Measurements from ENCODE around the gene SRGN. TPM values are rescaled to one million over a fixed set of nuclear protein-coding genes. Genes with fewer than 3 reads are reported as not detected.

SRGN gene
- total and polyA plus RNA-seq, 2 of the 13 experiments (the other 11 are each of a cell fraction or from before 2014, with no cell fraction given): 0.09 TPM; not detected in 1

- TF ChIP-seq ZFX (CRISPR knock-in tag; IDR thresholded peaks at IDR 0.05; ENCODE audit: low read depth): no peak
- TF ChIP-seq ZNF33A (CRISPR knock-in tag; IDR thresholded peaks at IDR 0.05; ENCODE audit: borderline replicate concordance): no peak
- no peak for TF ChIP-seq ARNT2 (CRISPR knock-in tag; IDR thresholded peaks at IDR 0.05; ENCODE audit: low read depth)
- TF ChIP-seq REPIN1 (CRISPR knock-in tag; IDR thresholded peaks at IDR 0.05; ENCODE audit: borderline replicate concordance, low read depth): no peak
- no peak for TF ChIP-seq PITX1 (CRISPR knock-in tag; IDR thresholded peaks at IDR 0.05)
Observed at GRCh38 chr10:69091143-69091651, 3.3 kb downstream of the SRGN start (continued).

GRCh38 chr10:69092959-69093850 lies 5.3 kb downstream of the SRGN start:
- no peaks in the 10 kb centered on the region for H3K79me2 ChIP-seq (ENCODE audit: insufficient read depth, low read length)
- ATAC-seq (peak; percentile 90), FAIRE-seq (peak; percentile 68), DNase-seq (ENCODE audit: low spot score) (peak; percentile 79)
- H3K9me3 ChIP-seq (ENCODE audit: low read length): no peaks in the 10 kb centered on the region
- in situ Hi-C loops (cut with HindIII; ENCODE audit: extremely low pct_ligation_motif_present, low pct_unique_long_range_greater_than_20kb): loop anchor here (5.0 kb wide), 1 partner anchor 86 kb away; no protein-coding TSS in a partner anchor
- no peaks in the 10 kb centered on the region for H4K20me1 ChIP-seq (ENCODE audit: insufficient read depth, low read length)
- H2AFZ ChIP-seq (ENCODE audit: low read length): no peak overlapping the region
- no peaks in the 10 kb centered on the region for H3K36me3 ChIP-seq (replicated peaks in 1 of 2; ENCODE audit: control insufficient read depth in 1 of 2, insufficient read depth in 2 of 2, low read length in 2 of 2)
- BruUV-seq (replicated peaks): no TSS peak
- 24% methylated on average over 17 of the region's 17 CpGs for WGBS (ENCODE audit: low lambda C conversion rate)
- ChIA-PET CTCF (ENCODE audit: low intra/inter-chr PET ratio, low total read pairs) (interaction anchor here (1.5 to 2.3 kb wide), 2 partner anchors 88 to 105 kb away, joined by 4 to 18 read pairs; partner anchors contain the start of gene KIFBP), POLR2A (no interaction called here)
- 0 out of 2 replicates have a peak, but pooled peaks cover 9% of the 10 kb centered on the region for H3K4me1 ChIP-seq (ENCODE audit: insufficient read depth, low read length)
- peak overlapping the region; percentile 11; the same call in 1 of the 2 replicates for H3K4me2 ChIP-seq (ENCODE audit: low read depth, low read length)
- intact Hi-C loops (cut with micrococcal nuclease; ENCODE audit: unreplicated experiment): loop anchor here (1.0 to 5.0 kb wide), 3 partner anchors 88 to 136 kb away; partner anchors contain the start of gene DDX21
- H3K27ac ChIP-seq (ENCODE audit: extremely low read length, insufficient read depth, low read length): no peak overlapping the region
- no peak overlapping the region for H3K4me3 ChIP-seq (replicated peaks in 1 of 3; ENCODE audit: insufficient read depth in 1 of 3, low read depth in 2 of 3, low read length in 3 of 3)
- H3K9ac ChIP-seq (ENCODE audit: insufficient read depth, low read depth, low read length): no peak overlapping the region
- H3K27me3 ChIP-seq (ENCODE audit: control insufficient read depth in 1 of 2, insufficient read depth in 2 of 2, low read length in 2 of 2): no peaks in the 10 kb centered on the region; a peak in 1 of 5 replicates
- TF ChIP-seq BRF2 (CRISPR knock-in tag; IDR thresholded peaks at IDR 0.05): no peak
- TF ChIP-seq ERF (CRISPR knock-in tag; IDR thresholded peaks at IDR 0.05): peak; percentile 41; the same call in 1 of the 2 replicates
- TF ChIP-seq STAG1 (CRISPR knock-in tag; IDR thresholded peaks at IDR 0.05): peak; percentile 89
- no peak for TF ChIP-seq NBN (conservative IDR thresholded peaks at IDR 0.05)
- no peak for TF ChIP-seq HOXA5 (CRISPR knock-in tag; IDR thresholded peaks at IDR 0.05)
- no peak for TF ChIP-seq KDM4B (CRISPR knock-in tag; IDR thresholded peaks at IDR 0.05)
- TF ChIP-seq ZFX (CRISPR knock-in tag; IDR thresholded peaks at IDR 0.05; ENCODE audit: low read depth): 0 out of 2 replicates have a peak, but pooled peaks have one; percentile 21
- TF ChIP-seq MTA1 (CRISPR knock-in tag; IDR thresholded peaks at IDR 0.05; ENCODE audit: borderline replicate concordance): no peak
- no peak for TF ChIP-seq MZF1 (CRISPR knock-in tag; IDR thresholded peaks at IDR 0.05; ENCODE audit: borderline replicate concordance)
- TF ChIP-seq, protein P1, sequence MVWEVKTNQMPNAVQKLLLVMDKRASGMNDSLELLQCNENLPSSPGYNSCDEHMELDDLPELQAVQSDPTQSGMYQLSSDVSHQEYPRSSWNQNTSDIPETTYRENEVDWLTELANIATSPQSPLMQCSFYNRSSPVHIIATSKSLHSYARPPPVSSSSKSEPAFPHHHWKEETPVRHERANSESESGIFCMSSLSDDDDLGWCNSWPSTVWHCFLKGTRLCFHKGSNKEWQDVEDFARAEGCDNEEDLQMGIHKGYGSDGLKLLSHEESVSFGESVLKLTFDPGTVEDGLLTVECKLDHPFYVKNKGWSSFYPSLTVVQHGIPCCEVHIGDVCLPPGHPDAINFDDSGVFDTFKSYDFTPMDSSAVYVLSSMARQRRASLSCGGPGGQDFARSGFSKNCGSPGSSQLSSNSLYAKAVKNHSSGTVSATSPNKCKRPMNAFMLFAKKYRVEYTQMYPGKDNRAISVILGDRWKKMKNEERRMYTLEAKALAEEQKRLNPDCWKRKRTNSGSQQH (CRISPR knock-in tag; IDR thresholded peaks at IDR 0.05; ENCODE audit: low read depth): no peak
- TF ChIP-seq XRCC5 (optimal IDR thresholded peaks at IDR 0.05; ENCODE audit: low read length): no peak
- 0 out of 2 replicates have a peak, but pooled peaks have one; percentile 28 for TF ChIP-seq KAT8 (CRISPR knock-in tag; IDR thresholded peaks at IDR 0.05)
